Progenitor cell of endocrine pancreas (in vitro differentiated cells): ENCODE results near the gene C16orf78. TPM values are rescaled to one million over a fixed set of nuclear protein-coding genes. Genes with fewer than 3 reads are reported as not detected.

Experiments
- DNase-seq: peaks from one replicate; pipeline ENCODE4 v3.0.0; 2021; ENCODE audit warnings: low spot score; ENCODE audit not compliant: unreplicated experiment
- H3K27ac Mint-ChIP-seq: 2 replicates; pipeline ENCODE4 v1.8.0; 2021; ENCODE audit warnings: mild to moderate bottlenecking, moderate library complexity, mixed read lengths
- H3K27me3 Mint-ChIP-seq: 2 replicates; pipeline ENCODE4 v1.8.0; 2021; ENCODE audit warnings: mixed read lengths
- H3K36me3 Mint-ChIP-seq: 2 replicates; pipeline ENCODE4 v1.8.0; 2022; ENCODE audit warnings: mixed read lengths; ENCODE audit not compliant: insufficient read depth
- H3K4me1 Mint-ChIP-seq: 2 replicates; pipeline ENCODE4 v1.8.0; 2021; ENCODE audit warnings: low read depth, mixed read lengths
- H3K4me3 Mint-ChIP-seq: 2 replicates; pipeline ENCODE4 v1.8.0; 2021; ENCODE audit warnings: low read depth, mild to moderate bottlenecking, moderate library complexity, mixed read lengths
- H3K9me3 Mint-ChIP-seq: 2 replicates; pipeline ENCODE4 v1.8.0; 2021; ENCODE audit warnings: low read depth, mixed read lengths
- CTCF ChIP-seq: fragments of 200-600 bp; sonication (generic); IDR thresholded peaks from one replicate; pipeline ENCODE4 v1.5.0; 2021; ENCODE audit warnings: antibody characterized with exemption, mild to moderate bottlenecking; ENCODE audit not compliant: unreplicated experiment
- total RNA-seq: library from RNA; stranded (reverse); gene quantifications from 2 replicates; pipeline ENCODE4 v1.2.1, GENCODE V29; 2021

C16orf78 gene
- total RNA-seq, 1 donor from 2014 or later = not detected

- Mint-ChIP-seq H3K4me3 (no peak overlapping the region), H3K27me3 (peaks cover 12% of the 10 kb centered on the region), H3K36me3 (no peaks in the 10 kb centered on the region), H3K27ac (no peak overlapping the region), H3K9me3 (peaks cover 4% of the 10 kb centered on the region), H3K4me1 (peaks cover 10% of the 10 kb centered on the region)
- no peak for TF ChIP-seq CTCF
- no peak for DNase-seq
Observed at GRCh38 chr16:49431040-49431439, 57.4 kb downstream of the C16orf78 start.

- Mint-ChIP-seq H3K4me3 (no peak overlapping the region), H3K27me3 (peaks cover 19% of the 10 kb centered on the region), H3K4me1 (peaks cover 14% of the 10 kb centered on the region), H3K9me3 (peaks cover 4% of the 10 kb centered on the region), H3K36me3 (no peaks in the 10 kb centered on the region), H3K27ac (no peak overlapping the region)
- TF ChIP-seq CTCF = no peak
- no peak for DNase-seq
Observed at GRCh38 chr16:49431591-49432290, 58.1 kb downstream of the C16orf78 start.

GRCh38 chr16:49434733-49435132, 61.1 kb downstream of the C16orf78 start:
- Mint-ChIP-seq H3K27me3 (peaks cover 21% of the 10 kb centered on the region), H3K4me3 (no peak overlapping the region), H3K4me1 (peaks cover 14% of the 10 kb centered on the region), H3K27ac (no peak overlapping the region), H3K36me3 (no peaks in the 10 kb centered on the region), H3K9me3 (no peaks in the 10 kb centered on the region)
- TF ChIP-seq CTCF = no peak
- no peak for DNase-seq

- H3K4me1 Mint-ChIP-seq = peaks cover 16% of the 10 kb centered on the region
- H3K9me3 Mint-ChIP-seq = no peaks in the 10 kb centered on the region
- H3K27ac Mint-ChIP-seq = no peak overlapping the region
- no peak overlapping the region for H3K4me3 Mint-ChIP-seq
- H3K27me3 Mint-ChIP-seq = peaks cover 25% of the 10 kb centered on the region
- no peak for TF ChIP-seq CTCF
- H3K36me3 Mint-ChIP-seq = no peaks in the 10 kb centered on the region
- no peak for DNase-seq
Observed at GRCh38 chr16:49436181-49436580, 62.6 kb downstream of the C16orf78 start.

GRCh38 chr16:49437344-49437743, 63.7 kb downstream of the C16orf78 start:
- H3K4me3 Mint-ChIP-seq = no peak overlapping the region

More at GRCh38 chr16:49437344-49437743, 63.7 kb downstream of the C16orf78 start:
- no peak for DNase-seq
- peaks cover 31% of the 10 kb centered on the region for H3K27me3 Mint-ChIP-seq
- no peaks in the 10 kb centered on the region for H3K9me3 Mint-ChIP-seq
- peaks cover 16% of the 10 kb centered on the region for H3K4me1 Mint-ChIP-seq
- no peak for TF ChIP-seq CTCF
- no peak overlapping the region for H3K27ac Mint-ChIP-seq
- no peaks in the 10 kb centered on the region for H3K36me3 Mint-ChIP-seq
